ENCODE measurements around the gene PLXNA2.

Gene PLXNA2

GRCh38 chr1:208059409-208060001 is 184.7 kb downstream of the PLXNA2 start:
- DNase-seq, result no peak

- DNase-seq, result no peak
Measured at GRCh38 chr1:208058756-208059155, 185.4 kb downstream of the PLXNA2 start.

GRCh38 chr1:208058267-208058666 is 185.9 kb downstream of the PLXNA2 start:
- no peak for DNase-seq

- DNase-seq, result no peak
Measured at GRCh38 chr1:208057056-208057455, 187.1 kb downstream of the PLXNA2 start.

DNA sequence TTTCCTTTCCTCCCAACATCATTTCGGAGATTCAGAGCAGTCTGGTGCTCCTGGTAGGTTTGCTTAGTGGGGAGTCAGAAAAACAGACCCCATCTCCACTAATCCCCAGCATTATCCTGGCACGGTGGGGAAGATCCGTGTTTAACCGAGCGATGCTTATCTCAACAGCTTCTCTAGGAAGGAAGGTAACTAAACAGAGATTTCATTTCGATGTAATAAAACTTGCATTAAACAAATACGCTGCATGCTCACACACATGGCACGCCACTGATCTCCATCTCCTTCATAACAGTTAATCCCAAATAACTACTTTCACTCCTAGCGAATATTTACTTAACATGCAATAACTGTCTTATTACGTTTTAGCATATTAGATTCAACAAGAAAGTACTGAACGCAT is 188.6 kb downstream of the PLXNA2 start:
- DNase-seq, result no peak

DNA sequence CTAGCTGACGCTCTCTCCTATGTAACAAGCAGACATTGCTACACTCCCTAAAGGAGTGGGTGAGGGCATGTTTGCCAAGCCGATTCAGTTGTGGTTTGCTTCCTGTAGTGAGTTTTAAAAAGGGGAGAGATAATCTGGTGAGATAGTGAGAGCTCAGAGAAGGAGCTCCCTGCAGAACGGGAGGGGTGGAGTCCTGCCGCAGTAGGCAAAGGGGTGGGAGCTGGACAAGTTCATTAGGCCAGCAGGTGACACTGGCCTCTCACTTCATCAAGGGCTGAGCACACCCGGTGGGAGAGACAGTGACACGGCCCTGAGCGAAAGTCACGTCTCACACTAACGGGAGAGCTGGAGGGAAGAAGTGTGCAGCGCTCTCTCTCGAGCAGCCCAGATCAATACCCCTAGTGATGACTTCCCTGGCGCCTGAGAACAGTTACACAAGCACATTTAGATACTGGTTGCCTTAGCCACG is 189.2 kb downstream of the PLXNA2 start:
- DNase-seq, result no peak

- no peak for DNase-seq
Measured at GRCh38 chr1:208054485-208054884, 189.7 kb downstream of the PLXNA2 start.

DNA sequence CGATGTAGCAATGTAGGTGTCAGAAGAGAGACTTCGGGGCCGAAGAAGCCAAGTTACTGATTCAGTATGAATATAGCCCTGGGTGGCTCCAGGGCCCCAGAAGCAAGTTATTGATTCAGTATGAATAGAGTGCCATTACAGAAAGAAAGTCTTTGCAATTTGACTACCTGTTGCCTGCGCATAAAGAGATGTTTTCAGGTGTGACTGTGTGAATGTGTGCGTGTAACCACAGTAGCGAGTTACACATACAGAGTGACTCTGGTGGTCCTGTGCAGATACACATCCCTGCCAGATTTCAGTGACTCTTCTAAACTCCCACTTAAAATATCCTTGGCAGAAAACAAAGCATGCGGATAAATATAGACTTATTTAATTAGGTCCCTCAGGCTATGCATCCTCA is 190.5 kb downstream of the PLXNA2 start:
- DNase-seq, result no peak

DNA sequence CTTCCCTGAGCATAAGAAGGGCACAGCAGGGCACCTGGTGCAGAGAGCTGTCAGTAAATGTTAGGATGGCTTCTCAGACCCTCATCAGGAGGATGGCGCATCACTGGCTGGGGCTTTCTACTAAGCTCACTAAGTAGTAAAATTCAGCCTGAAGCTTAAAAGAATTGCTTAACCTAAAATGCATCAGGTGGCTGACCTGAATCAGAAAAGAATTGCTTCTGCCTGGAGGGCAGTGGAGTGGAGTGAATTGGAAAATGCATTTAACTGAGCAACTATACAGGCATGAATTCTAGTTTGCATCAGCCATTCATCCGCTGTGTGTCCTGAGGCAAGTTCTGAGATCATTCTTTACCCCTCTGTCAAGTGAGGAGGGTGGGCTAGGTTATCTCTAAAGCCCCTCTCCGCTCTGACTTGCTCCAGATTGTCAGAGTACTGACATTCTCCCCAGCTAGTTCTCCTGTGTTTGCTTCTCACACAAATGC is 191.2 kb downstream of the PLXNA2 start:
- no peak for DNase-seq

DNA sequence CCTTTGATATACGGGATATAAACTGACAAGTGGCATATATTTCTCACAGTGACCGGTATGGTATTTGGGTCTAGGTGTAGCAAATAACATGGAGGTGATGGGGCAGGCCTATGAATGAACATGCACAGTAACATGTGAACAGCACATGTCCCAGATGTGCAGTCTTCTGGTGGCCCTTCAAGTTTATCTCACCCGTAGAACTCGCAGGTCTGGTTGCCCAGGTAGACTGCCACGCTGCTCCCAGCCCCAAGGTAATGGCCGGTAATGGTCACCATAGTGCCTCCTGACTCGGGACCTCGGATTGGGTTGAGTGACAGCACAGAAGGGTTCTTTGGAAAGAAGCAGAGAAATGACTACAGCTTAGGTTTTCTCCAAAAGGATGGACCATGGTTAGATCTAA is 192.0 kb downstream of the PLXNA2 start:
- no peak for DNase-seq

GRCh38 chr1:208051651-208052050 is 192.5 kb downstream of the PLXNA2 start:
- no peak for DNase-seq

- DNase-seq, result no peak
Measured at GRCh38 chr1:208048904-208049303, 195.3 kb downstream of the PLXNA2 start.

- DNase-seq, result no peak
Measured at GRCh38 chr1:208047975-208048374, 196.2 kb downstream of the PLXNA2 start.

- no peak for DNase-seq
Measured at GRCh38 chr1:208047476-208047934, 196.7 kb downstream of the PLXNA2 start.

DNA sequence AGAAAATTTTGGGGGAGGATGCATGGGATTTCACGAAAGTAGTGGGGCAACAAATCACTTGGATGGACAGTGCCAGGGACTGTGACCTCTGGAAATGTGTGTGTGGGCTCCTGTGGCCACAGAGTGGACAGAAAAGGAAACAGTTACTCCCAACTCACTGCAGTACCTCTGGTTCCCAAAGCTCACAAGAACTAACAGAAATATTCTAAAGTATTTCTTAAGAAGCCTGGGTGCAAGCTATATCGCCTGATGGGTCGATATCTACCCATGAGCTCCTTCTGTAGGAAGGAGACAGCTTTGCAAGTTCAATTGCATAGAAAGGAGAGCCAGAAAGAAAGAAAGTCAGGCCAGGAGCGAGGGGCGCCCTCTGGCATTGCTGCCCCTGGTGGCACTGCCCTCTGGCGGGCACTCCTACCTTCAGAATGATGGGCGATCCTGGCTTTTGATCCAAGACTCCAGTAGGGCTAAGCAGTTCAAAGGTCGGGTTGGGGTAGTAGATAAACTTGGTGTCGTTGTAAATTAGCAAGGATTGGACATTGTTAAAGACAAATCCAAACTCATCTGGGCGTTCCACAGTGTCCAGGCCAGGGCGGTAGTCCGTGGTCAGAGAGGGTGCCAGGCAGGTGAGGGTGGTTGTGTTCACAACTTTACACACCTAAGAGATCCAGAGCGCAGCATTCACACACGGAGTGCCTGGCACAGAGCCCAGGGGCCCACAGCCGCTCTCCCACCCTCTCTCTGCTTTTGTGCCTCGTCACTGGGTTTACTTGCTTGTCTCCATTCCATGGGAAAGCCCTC is 198.5 kb downstream of the PLXNA2 start:
- no peak for DNase-seq

GRCh38 chr1:208044589-208045462 is 199.4 kb downstream of the PLXNA2 start:
- no peak for DNase-seq

DNA sequence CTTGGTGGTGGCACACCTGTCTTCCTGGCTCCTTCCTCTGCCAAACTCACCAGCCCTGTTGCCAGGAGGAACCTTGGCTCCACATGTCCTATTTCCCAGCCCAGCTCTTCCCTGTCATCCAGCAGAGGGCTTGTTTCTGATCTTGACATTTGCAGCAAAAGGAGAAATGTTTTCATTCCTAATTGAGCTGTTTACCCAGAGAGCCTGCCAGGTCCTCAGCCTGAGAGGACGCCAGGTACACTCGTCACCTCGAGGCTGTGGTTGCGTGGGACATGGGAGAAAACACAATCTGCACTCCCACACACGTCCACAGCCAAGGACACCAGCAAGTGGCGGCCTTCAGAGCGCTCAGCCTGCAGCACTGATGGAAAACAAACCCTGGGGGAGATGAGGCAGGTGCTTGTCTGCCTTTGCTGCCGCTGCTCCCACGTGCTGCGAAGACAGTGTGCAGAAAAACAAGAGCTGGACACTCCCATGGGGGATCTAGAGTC is 200.4 kb downstream of the PLXNA2 start:
- DNase-seq, result no peak

DNA sequence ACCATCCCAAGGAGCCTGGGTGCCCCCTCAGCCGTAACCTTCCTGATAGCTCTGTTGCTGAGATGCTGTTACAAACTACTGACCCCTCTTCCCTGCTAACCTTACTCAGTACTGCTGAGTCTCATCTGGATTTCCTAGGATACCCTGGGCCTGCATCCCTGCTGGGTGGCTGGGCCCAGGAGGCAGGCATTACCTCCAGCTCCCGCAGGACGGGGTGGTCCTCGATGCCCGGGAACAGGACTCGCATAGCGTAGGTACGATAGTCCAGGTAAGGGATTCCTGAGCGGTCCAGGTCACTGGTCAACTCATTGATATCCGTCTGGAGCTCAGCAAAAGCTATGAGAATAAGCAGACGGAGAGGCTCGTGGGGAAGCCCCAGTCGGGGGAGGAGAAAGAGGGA is 201.3 kb downstream of the PLXNA2 start:
- no peak for DNase-seq

- no peak for DNase-seq
Measured at GRCh38 chr1:208042041-208042615, 202.1 kb downstream of the PLXNA2 start.

DNA sequence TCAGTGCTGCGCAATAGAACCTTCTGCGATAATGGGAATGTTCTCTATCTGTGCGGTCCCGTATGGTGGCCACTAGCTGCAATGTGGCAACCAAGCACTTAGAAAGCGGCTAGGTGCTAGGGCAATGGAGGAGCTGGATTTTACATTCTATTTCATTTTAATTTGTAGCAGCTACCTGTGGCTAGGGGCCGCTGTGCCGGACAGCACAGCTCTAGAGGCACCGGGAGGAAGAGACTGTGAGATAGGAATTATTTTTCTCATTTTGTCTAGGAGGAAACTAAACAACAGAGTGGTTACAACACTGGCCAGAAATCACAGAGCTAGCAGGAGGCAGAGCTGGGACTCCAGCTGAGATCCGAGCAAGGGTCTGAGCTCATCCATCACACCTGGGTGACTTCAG is 202.7 kb downstream of the PLXNA2 start:
- no peak for DNase-seq

DNA sequence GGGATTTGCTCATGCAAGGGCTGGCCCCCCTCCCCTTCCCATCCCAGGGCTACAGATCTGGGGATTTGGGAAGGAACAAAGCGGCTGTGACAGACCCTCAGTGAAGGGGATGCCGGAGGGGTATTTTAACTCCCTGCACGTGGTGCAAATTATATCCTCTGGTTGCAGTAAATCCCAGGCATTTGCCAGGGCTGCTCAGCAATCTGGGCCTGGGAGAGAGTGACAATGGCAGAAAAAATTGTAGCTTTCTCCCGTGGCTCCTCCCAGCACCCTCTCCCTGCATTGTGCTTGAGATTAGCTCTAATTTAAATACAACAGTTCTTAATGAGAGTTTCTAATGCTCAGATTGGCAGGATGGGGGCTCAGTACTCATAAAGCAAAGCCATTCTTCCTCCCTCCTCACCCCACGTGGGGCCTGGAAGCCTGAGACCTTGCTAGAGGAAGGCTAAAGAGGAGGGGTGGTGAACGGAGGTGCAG is 203.3 kb downstream of the PLXNA2 start:
- DNase-seq, result no peak

- DNase-seq, result no peak
Measured at GRCh38 chr1:208039536-208040332, 204.4 kb downstream of the PLXNA2 start.
